Glutamatergic neuron (in vitro differentiated cells): Measurements from ENCODE around the gene DPYSL3. TPM values are rescaled to one million over a fixed set of nuclear protein-coding genes. Genes with fewer than 3 reads are reported as not detected.

Source experiments
- DNase-seq: peaks from one replicate; pipeline ENCODE4 v3.0.0; 2022
- H3K27ac Mint-ChIP-seq: one replicate; pipeline ENCODE4 v1.8.0; 2020; ENCODE audit warnings: mild to moderate bottlenecking, mixed read lengths, inconsistent platforms; ENCODE audit not compliant: unreplicated experiment
- H3K27me3 Mint-ChIP-seq: one replicate; pipeline ENCODE4 v1.8.0; 2020; ENCODE audit warnings: mild to moderate bottlenecking, moderate library complexity, mixed read lengths, inconsistent platforms; ENCODE audit not compliant: unreplicated experiment
- H3K36me3 Mint-ChIP-seq: one replicate; pipeline ENCODE4 v1.8.0; 2020; ENCODE audit warnings: mild to moderate bottlenecking, mixed read lengths, inconsistent platforms; ENCODE audit not compliant: unreplicated experiment
- H3K4me1 Mint-ChIP-seq: one replicate; pipeline ENCODE4 v1.8.0; 2020; ENCODE audit warnings: mild to moderate bottlenecking, low read depth, mixed read lengths, inconsistent platforms; ENCODE audit not compliant: unreplicated experiment
- H3K4me3 Mint-ChIP-seq: one replicate; pipeline ENCODE4 v1.8.0; 2020; ENCODE audit warnings: mild to moderate bottlenecking, mixed read lengths, inconsistent platforms; ENCODE audit not compliant: unreplicated experiment
- H3K9me3 Mint-ChIP-seq: one replicate; pipeline ENCODE4 v1.8.0; 2020; ENCODE audit warnings: mild to moderate bottlenecking, moderate library complexity, mixed read lengths, inconsistent platforms; ENCODE audit not compliant: unreplicated experiment
- total RNA-seq: library from RNA; stranded (reverse); fragmentation: NEBNext Ultra II Directional; extraction: Animal tissue kit (Norgen Biotek cat#: 25700); gene quantifications from one replicate; pipeline ENCODE4 v1.2.1, GENCODE V29; 2021; ENCODE audit not compliant: unreplicated experiment
- TF ChIP-seq, protein P1 (sequence below): fragments of 200-600 bp; sonication (generic); IDR thresholded peaks from one replicate; pipeline ENCODE4 v1.5.0; 2021; ENCODE audit not compliant: partially characterized antibody, unreplicated experiment

Gene DPYSL3
- total RNA-seq, 1 donor from 2014 or later, result 571 TPM

DNA sequence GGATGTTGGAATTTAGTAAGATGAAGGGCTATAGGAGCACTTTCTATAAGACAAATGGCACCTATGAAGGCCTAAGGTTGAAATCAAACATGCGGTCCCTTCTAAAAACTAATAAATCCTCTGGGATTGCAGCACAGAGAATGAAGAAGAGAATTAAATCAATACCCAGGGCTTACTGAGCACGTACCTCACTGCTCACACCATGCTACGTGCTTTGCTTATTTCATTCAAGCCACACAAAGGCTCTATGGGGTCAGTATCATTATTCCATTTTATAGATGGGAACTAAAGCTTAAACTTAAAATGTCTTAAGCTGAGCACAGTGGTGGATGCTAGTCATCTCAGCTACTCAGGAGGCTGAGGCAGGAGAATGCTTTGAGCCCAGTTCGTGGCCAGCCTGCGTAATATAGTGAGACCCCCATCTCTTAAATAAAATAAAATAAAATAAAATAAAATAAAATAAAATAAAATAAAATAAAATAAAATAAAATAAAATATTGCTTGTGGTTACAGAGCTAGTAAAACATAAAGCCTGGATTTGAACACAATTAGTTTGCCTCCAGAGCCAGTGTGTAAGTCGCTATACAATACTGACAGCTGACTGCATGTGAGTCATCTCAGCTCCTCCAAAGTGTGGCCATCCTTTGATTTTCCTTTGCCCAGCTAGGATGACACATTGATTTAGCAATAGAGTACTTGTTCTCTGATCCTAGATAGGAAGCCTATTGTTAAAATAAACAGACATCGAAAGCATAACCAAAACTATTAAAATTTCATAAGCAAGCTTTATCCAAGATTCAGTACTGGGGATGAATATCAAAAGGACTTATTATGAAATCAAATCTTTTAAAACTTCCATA is 20.9 kb upstream of the DPYSL3 start:
- no peak overlapping the region for H3K4me3 Mint-ChIP-seq
- no peaks in the 10 kb centered on the region for H3K27me3 Mint-ChIP-seq
- no peaks in the 10 kb centered on the region for H3K4me1 Mint-ChIP-seq
- no peak overlapping the region for H3K27ac Mint-ChIP-seq
- no peaks in the 10 kb centered on the region for H3K9me3 Mint-ChIP-seq
- DNase-seq, result no peak
- H3K36me3 Mint-ChIP-seq, result no peaks in the 10 kb centered on the region
- TF ChIP-seq, protein P1, sequence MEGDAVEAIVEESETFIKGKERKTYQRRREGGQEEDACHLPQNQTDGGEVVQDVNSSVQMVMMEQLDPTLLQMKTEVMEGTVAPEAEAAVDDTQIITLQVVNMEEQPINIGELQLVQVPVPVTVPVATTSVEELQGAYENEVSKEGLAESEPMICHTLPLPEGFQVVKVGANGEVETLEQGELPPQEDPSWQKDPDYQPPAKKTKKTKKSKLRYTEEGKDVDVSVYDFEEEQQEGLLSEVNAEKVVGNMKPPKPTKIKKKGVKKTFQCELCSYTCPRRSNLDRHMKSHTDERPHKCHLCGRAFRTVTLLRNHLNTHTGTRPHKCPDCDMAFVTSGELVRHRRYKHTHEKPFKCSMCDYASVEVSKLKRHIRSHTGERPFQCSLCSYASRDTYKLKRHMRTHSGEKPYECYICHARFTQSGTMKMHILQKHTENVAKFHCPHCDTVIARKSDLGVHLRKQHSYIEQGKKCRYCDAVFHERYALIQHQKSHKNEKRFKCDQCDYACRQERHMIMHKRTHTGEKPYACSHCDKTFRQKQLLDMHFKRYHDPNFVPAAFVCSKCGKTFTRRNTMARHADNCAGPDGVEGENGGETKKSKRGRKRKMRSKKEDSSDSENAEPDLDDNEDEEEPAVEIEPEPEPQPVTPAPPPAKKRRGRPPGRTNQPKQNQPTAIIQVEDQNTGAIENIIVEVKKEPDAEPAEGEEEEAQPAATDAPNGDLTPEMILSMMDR, result no peak

DNA sequence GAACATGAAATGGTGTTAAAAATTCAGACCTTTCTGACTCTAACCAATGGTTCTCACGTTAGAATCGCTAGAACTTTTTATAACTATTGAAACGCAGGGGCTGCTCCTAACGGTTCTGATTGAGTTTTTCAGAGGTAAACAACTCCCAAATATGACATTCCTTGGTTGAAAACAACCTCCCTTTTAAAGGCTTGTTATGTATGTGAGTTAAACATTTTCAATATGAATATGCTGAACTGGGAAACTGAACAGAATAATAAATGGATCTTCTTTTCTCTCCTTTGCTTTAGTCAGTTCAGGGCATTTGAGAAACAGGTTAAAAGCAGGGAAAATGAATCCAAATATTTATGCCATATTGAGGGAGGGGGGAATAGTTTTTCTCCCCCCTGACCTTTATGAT is 13.2 kb upstream of the DPYSL3 start:
- H3K27me3 Mint-ChIP-seq, result no peaks in the 10 kb centered on the region
- no peaks in the 10 kb centered on the region for H3K4me1 Mint-ChIP-seq
- TF ChIP-seq, protein P1, result no peak
- H3K36me3 Mint-ChIP-seq, result no peaks in the 10 kb centered on the region
- H3K9me3 Mint-ChIP-seq, result no peaks in the 10 kb centered on the region
- H3K27ac Mint-ChIP-seq, result no peak overlapping the region
- DNase-seq, result no peak
- H3K4me3 Mint-ChIP-seq, result no peak overlapping the region

DNA sequence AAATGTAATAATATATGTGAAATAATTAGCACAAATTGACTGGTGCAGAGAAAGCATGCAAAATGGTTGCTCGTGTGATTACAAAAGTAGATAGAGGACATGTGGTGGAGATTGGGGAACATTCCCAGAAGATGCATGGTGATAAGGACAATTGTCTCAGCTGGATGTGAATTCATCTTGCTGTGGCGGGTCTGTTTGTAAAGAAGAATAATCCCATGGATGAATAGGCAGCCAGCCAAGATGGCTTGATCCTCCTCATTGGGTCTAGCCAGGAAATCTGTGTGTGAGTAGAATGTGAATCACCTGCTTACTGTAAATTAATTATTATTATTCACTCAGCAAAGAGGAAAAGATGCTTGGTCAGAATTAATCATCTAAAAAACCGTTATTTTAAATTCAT is 12.6 kb upstream of the DPYSL3 start:
- no peak for DNase-seq
- Mint-ChIP-seq H3K4me3 (no peak overlapping the region), H3K36me3 (no peaks in the 10 kb centered on the region), H3K27me3 (no peaks in the 10 kb centered on the region), H3K27ac (no peak overlapping the region), H3K9me3 (no peaks in the 10 kb centered on the region), H3K4me1 (no peaks in the 10 kb centered on the region)
- TF ChIP-seq, protein P1, result no peak

DNA sequence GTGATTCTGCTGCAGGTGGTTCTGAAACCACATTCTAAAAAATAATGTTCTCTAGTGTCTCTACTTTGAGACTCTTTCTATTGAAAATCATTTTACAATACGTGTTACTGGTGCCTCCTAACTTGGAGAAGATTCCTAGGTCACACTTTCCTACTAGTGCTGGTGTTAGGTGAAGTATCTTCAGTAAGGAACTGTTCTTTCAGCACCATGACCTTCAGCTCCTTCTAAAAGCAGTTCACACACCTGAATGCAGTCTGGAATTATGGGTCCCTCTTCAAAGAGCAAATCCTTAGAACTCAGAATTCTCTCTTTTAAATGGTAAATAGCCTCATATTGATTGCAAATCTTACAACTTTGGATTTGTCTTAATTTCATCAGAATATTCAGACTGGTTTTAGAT is 10.6 kb upstream of the DPYSL3 start:
- H3K27me3 Mint-ChIP-seq, result no peaks in the 10 kb centered on the region
- TF ChIP-seq, protein P1, result no peak
- H3K36me3 Mint-ChIP-seq, result no peaks in the 10 kb centered on the region
- no peak overlapping the region for H3K27ac Mint-ChIP-seq
- no peak overlapping the region for H3K4me3 Mint-ChIP-seq
- no peaks in the 10 kb centered on the region for H3K9me3 Mint-ChIP-seq
- H3K4me1 Mint-ChIP-seq, result no peaks in the 10 kb centered on the region
- no peak for DNase-seq

DNA sequence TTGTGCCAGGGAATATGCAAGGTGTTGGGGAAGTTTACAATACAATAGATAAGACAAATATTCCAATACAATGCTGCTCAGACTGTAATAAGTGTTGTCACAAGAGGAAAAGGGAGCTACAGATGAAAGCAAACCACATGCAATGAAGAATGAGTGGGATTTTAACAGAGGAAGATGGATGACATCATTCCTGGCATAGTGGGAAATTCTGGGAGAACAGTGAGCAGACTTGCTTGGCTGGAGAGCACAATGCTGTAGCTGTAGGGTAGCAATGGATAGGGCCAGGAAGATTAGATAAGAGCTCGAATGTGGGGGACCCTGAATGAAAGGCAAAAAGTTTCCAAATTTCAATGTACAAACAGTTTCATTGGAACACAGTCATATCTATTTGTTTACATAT is 9.5 kb upstream of the DPYSL3 start:
- TF ChIP-seq, protein P1, result no peak
- Mint-ChIP-seq H3K4me1 (no peaks in the 10 kb centered on the region), H3K27me3 (no peaks in the 10 kb centered on the region), H3K36me3 (no peaks in the 10 kb centered on the region), H3K9me3 (no peaks in the 10 kb centered on the region), H3K4me3 (no peak overlapping the region), H3K27ac (no peak overlapping the region)
- DNase-seq, result no peak
